ENCODE results near the gene ITGAD.

ITGAD gene

DNA sequence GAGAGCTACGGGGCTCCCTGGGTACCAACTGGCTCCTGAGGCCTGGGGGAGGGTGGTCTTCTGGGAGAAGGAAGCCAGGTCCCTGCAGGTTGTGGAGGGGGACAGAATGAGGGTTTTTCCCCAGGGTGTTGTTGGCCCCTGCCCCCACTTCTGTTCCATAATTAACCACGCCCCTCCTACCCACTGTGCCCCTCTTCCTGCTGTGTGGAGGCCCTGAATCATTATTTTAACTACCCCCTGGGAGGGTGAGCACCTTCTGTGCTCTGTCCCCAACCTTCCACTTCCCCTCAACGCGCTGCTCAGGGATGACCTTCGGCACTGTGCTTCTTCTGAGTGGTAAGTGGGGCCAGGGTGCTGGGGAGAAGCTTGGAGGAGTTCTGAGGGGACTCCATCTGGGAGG is at the start of gene ITGAD:
ITGAD (plus strand) TSS at position 280 of the 400 bp plus-strand sequence; CDS start at position 306, 26 bp downstream.
- no peak for DNase-seq

DNA sequence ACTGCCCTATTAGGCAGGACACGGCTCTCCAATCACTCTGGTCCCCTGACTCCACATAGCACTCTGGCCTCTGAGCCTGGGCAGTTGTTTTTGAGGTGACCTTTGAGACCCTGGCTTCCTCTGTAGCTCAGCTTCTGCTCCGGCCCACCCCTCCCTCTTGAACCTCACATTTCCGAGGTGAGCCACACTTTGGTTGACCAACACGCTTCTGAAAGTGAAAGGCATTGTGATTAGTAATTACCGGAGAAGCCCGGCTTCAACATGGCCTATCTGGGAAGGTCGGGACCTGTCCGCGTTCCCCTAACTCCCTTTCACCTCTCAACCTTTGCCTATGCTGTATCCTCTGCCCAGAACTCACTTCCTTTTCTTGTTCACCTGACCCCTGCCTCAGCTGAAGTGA is 48.4 kb upstream of the ITGAD start:
- DNase-seq: no peak

DNA sequence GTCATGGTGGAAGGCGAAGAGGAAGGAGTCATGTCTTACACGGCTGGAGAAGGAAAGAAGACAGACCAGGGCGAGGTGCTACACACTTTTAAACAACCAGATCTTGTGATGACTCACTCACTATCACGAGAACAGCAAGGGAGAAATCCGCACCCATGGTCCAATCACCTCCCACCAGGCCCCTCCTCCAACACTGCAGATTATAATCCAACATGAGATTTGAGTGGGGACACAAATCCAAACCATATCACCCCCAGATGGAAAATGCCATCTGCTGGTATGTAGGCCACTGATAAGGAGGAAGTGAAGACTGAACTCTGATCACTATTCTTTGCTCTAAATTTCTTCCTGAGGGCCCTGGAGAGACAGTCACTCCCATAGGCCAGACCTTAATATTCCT is 45.7 kb upstream of the ITGAD start:
- DNase-seq: no peak

DNA sequence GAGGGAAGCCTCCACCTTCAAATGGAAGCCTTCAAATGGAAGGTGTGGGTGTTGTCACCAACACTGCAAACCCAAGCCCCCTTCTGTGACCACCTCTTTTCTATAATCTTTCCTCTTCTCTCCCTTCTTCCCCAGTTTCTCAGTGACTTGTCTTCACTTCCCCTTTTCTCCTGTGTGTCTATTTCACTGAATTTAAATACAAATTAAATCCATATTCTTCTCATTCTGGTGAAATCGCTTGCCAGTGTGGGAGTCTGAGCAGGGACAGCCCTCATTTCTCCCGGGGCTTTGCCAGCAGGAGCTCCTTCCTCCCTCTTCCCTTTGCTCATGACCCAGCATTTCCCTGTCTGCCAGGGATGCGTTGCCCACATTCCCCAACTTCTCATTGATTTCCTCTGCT is 44.6 kb upstream of the ITGAD start:
- DNase-seq: no peak

DNA sequence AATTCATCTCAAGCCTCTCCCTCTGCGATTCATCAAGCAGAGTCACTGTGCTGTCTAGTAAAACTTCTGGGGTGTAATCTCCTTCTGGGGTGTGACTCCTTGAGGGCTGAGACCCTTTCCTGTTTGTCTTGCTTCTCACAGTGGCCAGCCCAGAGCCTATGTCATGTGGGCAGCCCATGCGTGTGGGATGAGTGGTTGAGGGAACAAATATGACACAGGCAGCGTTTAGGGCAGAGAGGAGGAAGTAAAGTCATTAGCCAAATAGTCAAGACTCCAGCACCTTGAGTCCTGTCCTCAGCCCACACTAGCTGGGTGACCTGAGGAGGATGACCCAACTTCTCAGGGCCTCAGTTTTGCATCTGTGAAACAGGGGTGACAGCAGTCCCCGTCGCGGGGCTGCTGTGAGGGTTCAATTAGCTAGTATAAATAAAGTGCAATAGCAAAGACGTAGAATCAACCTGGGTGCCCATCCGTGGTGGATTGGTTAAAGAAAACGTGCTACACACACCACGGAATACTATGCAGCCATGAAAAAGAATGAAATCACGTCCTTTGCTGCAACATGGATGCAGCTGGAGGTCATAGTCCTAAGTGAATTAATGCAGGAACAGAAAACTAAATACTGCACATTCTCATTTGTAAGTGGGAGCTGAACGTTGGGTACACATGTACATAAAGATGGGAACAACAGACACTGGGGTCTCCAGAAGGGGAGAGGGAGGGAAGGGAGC is 42.7 kb upstream of the ITGAD start:
- DNase-seq: peak in 7 of 14 donors; percentile 3 to 35 (median 14)

DNA sequence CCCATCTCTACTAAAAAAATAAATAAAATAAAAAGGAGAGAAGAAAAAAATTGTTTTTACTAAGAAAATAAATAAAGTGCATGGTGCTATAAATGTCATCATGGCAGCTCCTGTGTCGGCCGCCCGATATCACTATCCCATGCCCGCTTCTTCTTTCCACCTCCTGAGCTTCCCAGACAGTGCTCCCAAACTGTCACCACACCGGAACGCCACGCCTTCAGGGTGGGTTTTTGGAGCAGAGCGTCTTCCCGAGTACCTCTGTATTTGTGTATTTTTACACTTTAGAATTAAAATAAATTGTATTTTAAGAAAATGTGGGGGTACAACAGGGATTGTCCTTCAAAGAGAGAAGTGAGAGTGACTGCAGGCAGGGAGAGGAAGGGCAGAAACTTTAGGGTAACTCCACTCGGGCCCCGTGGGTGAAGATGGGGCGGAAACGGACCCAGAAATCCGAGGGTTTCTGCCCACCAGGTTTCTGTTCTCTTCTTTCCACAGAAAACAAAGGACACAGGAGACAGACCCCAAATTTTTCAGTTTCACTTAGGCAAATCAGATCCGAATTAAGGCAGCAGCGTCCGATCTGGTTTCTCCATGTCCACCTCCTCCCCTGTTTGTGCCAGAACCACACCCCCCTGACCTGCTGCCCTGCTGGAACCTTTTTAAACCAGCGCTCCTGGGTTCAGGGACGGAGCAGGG is 41.7 kb upstream of the ITGAD start:
- DNase-seq: peak in 3 of 14 donors; percentile 22 to 41 (median 33)

DNA sequence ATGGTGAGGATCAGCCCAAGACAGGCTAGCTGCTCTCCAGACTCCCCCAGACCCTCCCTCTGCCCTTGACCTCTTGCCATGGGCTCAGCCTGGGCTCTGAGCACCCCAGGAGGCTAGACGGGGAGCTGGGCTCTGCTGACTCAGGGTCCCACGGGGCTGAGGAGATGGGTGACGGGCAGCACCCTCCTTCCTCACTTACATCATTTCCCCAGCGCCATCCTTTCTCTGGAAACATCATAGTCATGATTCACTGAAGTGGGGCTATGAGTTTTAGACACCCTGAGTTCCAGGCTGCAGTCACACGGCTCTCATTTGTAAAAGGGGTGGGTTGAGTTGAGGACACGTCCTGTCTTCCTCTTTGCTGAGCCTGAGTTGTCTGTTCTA is 41.2 kb upstream of the ITGAD start:
- peak in 4 of 14 donors; percentile 39 to 68 (median 51) for DNase-seq

DNA sequence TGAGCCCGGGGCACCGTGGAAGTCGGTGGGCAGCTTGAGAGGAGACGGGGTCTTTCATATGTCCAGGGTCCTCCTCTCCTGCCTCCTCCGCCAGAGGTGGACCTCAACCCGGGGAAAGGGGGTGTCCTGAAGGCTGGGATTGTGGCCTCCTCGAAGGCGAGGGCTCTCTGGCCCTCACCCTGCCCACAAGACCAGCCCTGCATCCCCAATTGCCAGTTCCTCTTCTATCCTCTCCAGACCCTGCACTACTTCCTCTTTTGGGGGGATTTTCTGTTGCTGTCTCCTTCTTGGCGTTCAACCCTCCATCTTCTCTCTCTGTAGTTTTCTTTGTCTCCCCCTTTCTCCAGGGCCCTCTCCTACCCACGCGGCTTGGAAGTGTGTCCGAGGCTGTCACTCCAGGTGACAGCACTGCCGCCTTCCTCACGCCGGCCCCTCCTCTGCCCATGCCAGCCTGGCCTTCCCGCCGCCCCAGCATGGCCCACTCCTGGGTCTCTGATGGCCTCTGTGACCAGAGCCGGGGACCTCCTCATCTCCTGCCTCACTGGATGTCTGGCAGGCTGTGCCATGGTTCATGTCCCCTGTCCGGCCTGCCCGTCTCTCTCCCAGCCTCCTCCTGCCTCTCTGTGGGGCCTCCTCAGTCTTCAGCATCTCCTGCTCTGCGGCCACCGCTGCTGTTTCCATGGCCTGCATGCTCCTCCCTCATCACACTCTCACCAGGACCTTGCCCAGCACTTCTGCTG is 40.6 kb upstream of the ITGAD start:
- DNase-seq: peak in 8 of 14 donors; percentile 31 to 68 (median 49)

DNA sequence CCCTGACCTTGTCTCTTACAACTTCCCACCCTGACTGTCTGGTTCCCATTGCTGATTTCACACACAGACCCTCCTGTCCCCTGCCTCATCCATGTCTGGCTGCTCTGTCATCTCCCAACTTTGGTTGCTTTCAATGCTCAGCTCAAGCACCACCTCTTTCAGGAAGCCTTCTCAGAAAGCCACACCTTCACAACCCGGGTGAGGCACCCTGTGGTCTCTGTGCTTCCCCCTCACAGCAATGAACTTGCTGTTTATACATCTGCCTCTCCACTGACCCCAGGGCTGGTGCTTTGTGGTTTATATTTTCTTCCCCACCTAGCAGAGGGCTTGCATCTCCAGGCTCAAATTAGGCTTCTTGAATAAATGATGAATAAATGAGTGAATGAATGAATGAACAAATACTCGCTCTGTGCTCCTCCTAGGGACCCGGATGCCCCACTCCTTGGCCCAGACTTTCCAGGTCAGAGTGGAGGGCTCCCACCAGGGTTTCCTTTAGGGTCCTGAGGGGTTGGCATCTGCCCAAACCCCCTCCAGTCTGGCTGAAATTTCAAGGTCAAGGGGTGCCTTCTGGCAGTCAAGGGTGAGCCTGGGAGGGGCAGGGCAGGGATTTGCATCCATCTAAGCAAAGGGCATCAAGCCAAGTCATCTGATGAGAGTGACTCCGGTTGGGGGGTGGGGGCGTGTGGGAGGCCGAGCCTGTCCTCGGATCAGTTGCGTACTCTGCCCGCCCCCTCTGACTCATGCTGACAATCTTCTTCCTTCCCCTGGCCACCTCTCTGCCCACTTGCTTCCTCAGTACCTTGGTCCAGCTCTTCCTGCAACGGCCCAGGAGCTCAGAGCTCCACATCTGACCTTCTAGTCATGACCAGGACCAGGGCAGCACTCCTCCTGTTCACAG is 38.5 kb upstream of the ITGAD start, which contains the start of gene ITGAX:
ITGAX (plus strand) TSS at position 783 of the 898 bp plus-strand sequence; CDS start at position 862, 79 bp downstream.
- DNase-seq: peak in 8 of 14 donors; percentile 10 to 57 (median 28)

DNA sequence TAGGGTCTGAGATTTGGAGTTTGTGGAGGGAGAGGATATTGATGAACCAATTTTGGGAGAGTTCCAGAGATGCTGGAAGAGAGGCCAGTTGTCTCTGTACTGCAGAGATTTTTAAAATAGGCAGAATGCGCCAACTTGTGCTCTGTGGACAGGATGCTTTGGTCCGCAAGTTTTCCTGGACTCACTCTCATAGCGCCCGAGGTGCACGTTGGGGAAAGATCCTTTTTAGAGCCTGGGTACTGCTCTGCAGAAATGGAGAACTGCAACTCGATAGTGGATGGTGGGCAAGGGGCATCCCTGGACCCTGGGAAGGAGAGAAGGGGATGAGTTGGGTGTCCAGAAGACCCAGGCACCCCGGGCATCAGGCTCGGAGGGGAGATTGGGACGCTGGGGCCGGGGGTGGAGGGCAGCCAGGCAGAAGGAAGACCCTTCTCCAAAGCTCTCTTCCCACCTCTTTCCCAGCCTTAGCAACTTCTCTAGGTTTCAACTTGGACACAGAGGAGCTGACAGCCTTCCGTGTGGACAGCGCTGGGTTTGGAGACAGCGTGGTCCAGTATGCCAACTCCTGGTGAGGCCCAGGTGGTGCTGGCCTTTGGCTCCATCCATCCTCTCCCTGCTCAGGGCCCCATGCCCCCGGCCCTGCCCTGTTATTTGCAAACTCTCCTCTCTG is 37.6 kb upstream of the ITGAD start:
- DNase-seq: peak in 1 of 14 donors; percentile 35

DNA sequence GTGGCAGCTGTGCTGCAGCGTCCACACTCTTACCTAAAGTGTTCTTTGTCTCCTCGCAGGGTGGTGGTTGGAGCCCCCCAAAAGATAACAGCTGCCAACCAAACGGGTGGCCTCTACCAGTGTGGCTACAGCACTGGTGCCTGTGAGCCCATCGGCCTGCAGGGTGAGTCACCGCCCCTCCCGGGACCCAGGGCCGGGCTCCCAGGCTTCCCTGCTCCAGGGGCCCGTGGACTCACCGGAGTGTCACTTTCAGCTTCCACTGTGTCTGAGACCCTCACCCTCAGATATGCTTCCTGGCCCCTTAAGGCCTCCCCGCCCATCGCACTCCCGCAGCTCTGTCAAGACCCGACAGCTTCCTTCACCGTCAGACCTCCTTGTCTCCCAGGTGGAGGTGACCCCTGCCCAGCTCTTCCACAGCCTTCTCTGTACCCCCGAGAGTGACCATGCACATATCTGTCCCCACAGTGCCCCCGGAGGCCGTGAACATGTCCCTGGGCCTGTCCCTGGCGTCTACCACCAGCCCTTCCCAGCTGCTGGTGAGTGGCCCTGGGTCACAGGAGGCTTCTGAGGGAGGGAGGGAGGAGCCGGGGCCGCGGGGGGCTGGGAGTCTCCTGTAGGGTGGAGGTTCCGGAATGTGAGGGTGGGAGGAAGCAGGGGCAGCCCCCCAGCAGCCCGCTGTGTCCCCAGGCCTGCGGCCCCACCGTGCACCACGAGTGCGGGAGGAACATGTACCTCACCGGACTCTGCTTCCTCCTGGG is 36.4 kb upstream of the ITGAD start:
- no peak for DNase-seq

DNA sequence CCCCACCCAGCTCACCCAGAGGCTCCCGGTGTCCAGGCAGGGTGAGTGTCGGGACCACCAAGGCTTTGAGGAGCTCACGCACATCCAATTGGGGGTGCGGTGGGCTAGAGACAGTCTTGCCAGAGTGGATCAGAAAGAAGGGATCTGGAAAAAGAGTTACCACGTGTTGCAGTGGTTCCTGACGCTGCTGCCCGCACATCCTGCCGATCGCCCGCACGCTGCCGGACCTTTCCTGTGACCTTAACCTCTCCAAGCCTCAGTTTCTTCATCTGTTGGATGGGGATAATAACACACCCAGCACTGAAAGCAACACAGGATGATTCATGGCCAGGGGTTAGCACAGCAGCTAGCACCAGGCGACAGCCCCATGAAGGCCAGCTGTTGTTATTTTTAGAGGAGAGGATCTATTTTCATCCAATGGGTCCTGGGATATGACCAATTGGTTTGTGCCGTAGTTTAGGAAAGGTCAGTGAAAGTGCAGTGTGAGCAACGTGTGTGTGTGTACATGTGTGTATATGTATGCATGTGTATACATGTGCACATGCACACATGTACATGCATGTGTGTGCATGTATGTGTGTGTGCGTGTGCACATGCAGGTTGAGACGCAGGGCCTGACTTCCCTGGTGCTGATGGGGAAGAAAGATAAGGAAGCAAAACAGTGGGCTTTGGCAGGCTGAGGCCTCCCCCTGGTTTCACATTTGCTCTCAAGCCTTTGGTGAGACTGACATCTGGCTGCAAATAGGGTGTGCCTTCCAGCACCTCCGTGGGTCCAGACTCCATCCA is 35.6 kb upstream of the ITGAD start:
- DNase-seq: peak in 5 of 14 donors; percentile 4 to 22 (median 6)

DNA sequence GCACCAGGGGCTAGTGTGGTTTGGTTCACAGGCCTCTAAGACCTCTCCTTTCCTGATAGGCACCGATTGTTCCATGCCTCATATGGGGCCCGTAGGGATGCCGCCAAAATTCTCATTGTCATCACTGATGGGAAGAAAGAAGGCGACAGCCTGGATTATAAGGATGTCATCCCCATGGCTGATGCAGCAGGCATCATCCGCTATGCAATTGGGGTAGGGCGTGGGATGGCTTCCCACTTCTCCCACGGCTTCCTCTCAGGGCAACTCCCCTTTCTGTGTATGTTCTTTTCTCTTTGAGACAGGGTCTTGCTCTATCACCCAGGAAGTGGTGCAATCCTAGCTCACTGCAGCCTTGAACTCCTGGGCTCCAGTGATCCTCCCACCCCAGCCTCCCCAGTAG is 32.9 kb upstream of the ITGAD start:
- DNase-seq: no peak

DNA sequence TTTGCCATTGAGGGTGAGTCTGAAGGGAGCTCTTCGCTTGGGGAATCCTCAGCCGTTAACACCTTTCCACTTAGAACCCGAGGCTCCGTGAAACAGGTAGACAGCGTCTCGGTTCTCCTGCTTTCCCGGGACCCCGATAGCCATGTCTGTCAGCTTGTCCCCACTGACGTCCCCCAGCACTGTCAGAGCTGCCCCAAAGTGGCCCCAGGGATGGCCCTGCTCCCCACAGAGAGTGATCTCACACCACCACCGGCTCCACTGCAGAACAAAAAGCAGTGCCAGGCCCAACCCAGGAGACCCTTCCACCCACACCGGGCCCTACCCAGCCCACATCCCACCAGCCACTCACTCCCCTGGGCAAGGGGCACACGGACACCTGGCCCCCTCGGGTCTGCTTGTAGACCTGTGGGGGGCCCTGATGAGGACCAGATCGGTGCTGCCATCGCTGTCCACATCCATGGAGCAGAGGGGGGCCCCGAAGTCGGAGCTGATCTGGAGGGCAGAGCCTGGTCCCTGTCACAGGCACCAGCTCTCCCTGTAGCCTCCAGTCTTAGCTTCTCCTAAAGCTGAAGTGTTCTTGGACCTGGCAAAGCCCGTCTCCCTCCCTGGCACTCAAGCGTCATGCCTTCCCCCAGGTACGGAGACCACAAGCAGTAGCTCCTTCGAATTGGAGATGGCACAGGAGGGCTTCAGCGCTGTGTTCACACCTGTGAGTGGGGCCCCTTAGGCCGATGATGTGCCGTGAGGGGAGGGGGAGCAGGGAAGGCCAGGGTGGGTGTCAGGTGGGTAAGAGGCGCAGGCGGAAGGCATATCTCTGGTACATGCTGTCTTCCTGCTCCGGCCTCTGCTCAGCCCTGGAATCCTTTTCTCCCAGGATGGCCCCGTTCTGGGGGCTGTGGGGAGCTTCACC is 31.7 kb upstream of the ITGAD start:
- DNase-seq: no peak

DNA sequence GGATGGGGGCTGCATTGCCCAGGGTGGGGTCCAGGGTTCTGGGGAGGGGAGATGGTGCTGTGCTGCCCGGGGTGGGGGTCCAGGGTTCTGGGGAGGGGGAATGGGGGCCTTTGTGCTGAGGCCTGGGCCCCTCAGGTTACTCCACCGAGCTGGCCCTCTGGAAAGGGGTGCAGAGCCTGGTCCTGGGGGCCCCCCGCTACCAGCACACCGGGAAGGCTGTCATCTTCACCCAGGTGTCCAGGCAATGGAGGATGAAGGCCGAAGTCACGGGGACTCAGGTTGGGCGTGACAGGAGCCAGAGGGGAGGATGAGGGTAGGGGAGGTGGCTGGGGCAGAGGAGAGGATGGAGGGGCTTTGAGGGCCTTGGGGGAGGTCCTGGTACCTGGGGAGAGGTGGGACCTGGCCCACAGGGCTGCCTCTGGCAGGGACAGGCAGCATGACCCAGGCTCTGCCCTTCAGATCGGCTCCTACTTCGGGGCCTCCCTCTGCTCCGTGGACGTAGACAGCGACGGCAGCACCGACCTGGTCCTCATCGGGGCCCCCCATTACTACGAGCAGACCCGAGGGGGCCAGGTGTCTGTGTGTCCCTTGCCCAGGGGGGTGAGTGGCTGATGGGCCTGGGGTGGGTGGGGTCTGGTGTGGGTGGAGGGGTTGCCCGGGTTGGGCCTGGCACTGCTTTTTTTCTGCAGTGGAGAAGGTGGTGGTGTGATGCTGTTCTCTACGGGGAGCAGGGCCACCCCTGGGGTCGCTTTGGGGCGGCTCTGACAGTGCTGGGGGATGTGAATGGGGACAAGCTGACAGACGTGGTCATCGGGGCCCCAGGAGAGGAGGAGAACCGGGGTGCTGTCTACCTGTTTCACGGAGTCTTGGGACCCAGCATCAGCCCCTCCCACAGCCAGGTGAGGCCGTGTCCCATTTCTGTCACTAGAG is 30.4 kb upstream of the ITGAD start:
- no peak for DNase-seq

DNA sequence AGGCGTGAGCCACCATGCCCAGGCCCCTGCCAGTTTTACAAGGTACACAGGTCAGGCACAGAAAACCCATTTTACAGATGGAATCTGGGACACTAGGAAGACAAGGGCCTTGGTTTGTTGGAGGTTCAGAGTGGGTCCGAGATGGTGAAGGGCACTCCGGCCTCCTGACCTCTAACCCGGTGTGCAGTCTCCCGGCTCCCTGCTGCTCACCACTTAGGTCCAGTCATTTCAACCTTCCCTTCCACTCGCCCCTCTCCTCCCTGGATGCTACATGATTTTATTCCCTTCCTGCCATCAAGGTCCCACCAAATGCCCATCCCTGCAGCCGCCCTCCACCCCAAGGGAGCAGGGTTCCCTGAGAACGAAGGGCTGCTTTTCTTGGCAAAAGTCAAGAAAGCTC is 29.4 kb upstream of the ITGAD start:
- DNase-seq: no peak

DNA sequence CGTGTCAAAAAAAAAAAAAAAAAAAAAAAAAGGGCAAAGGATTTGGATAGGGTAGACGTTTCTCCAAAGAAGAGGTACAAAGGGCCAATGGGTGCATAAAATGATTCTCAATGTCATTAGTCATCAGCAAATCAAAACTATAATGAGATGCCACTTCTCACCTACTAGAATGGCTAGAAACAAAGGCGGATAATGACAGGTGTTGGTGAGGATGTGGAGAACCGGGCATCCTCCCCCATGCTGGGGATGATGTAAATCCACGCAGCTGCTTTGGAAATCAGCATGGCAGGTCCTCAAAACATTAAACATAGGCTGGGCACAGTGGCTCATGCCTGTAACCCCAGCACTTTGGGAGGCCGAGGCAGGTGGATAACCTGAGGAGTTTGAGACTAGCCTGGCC is 28.7 kb upstream of the ITGAD start:
- DNase-seq: no peak
